Ishikawa (cell line): ENCODE measurements around the gene FCER1G.

Experiments
- CEBPB ChIP-seq: IDR thresholded peaks from 2 replicates; pipeline ENCODE4 v1.6.1; 2012
- CREB1 ChIP-seq: IDR thresholded peaks from 2 replicates; pipeline ENCODE4 v1.6.1; 2012; ENCODE audit warnings: low read depth
- EGR1 ChIP-seq: IDR thresholded peaks from 2 replicates; pipeline ENCODE4 v1.6.1; 2012
- EP300 ChIP-seq: IDR thresholded peaks from 2 replicates; pipeline ENCODE4 v1.6.1; 2012; ENCODE audit warnings: borderline replicate concordance
- FOXM1 ChIP-seq: IDR thresholded peaks from 2 replicates; pipeline ENCODE4 v1.6.1; 2012; ENCODE audit warnings: low read depth, borderline replicate concordance
- NFIC ChIP-seq: IDR thresholded peaks from 2 replicates; pipeline ENCODE4 v1.6.1; 2012
- RAD21 ChIP-seq: IDR thresholded peaks from 2 replicates; pipeline ENCODE4 v1.6.1; 2012; ENCODE audit warnings: low read depth
- REST ChIP-seq: IDR thresholded peaks from 2 replicates; pipeline ENCODE4 v1.6.1; 2012; ENCODE audit warnings: low read depth, mild to moderate bottlenecking
- TAF1 ChIP-seq: IDR thresholded peaks from 2 replicates; pipeline ENCODE4 v1.6.1; 2012; ENCODE audit warnings: low read depth, mild to moderate bottlenecking
- TCF12 ChIP-seq: IDR thresholded peaks from 2 replicates; pipeline ENCODE4 v1.6.1; 2012; ENCODE audit warnings: low read depth
- TEAD4 ChIP-seq: IDR thresholded peaks from 2 replicates; pipeline ENCODE4 v1.6.1; 2012
- USF1 ChIP-seq: IDR thresholded peaks from 2 replicates; pipeline ENCODE4 v1.6.1; 2012
- YY1 ChIP-seq: IDR thresholded peaks from 2 replicates; pipeline ENCODE4 v1.6.1; 2012; ENCODE audit warnings: low read depth
- ZBTB7A ChIP-seq: IDR thresholded peaks from 2 replicates; pipeline ENCODE4 v1.6.1; 2012; ENCODE audit warnings: low read depth
- TF ChIP-seq, protein P1 (sequence below): IDR thresholded peaks from 2 replicates; pipeline ENCODE4 v1.6.1; 2012

The FCER1G gene

DNA sequence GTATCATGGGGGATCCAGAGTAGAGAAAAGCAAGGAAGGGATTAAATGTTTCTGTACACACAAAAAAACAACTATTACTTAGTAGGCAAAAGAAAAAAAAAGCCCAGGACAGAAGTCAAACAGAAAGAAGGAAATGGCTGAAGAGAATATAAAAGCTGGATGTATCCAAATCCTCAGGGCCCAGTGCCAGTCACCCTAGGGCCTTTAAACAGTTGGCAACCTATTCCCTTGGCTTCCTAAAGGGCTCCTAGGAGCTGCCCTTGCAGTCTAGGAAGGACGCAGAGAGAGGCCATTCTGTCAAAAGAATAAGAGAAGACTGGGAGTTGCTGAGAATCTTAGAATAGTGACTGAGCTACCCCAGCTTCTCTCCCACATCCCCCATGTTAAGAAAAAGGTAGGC lies 42.7 kb upstream of the FCER1G start:
- no peak for TF ChIP-seq USF1
- TF ChIP-seq TEAD4: no peak
- TF ChIP-seq, protein P1, sequence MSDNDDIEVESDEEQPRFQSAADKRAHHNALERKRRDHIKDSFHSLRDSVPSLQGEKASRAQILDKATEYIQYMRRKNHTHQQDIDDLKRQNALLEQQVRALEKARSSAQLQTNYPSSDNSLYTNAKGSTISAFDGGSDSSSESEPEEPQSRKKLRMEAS: no peak
- no peak for TF ChIP-seq EP300
- no peak for TF ChIP-seq NFIC
- TF ChIP-seq YY1: no peak
- no peak for TF ChIP-seq REST
- no peak for TF ChIP-seq TCF12
- no peak for TF ChIP-seq FOXM1

DNA sequence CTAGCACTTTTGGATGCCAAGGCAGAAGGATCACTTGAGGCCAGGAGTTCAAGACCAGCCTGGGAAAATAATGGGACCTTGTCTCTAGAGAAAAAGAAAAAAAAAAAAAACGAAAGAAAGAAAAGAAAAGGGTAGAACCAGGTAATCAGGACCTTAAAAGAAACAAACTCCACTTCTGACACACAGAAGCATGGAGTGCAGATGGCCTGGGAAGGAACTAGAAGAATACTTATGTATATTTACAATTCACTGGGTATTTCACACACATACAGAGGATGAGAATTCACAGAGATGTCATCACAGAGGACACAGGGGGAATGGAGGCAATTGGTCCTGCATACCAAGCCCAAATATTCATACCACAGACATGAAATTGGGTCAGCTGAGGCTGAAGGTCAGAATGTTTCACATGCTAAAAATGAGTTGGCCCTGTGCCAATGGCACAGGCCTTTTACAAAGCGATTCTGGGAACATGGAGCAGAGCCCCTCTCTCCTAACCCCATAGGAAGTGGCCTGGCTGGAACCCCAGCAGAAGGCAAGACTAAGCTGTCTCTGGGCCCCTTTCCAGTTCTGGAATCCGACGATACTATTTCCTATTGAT lies 42.2 kb upstream of the FCER1G start:
- TF ChIP-seq RAD21 (no peak), NFIC (peak; percentile 61; the same call in 1 of the 2 replicates)

DNA sequence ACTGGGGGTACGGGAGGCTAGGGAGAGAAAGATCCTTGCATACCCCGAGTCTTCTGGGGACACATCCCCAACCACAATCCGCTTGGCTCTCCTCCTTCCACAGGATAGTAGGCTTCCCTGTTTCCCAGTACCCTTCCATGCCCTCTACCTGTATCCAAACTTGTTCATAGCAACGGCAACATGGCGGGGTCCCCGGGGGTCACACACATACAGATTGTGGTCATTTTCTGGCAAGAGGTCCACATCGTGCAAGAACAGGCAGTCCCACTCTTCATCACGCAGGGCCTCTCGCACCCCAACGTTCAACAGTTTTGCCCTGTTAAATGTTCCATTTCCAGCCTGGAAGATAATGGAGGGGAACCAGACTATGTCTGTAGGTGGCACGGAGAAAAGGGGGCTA lies 41.4 kb upstream of the FCER1G start:
- TF ChIP-seq TEAD4: no peak
- no peak for TF ChIP-seq TAF1
- no peak for TF ChIP-seq CEBPB
- TF ChIP-seq RAD21: no peak
- TF ChIP-seq FOXM1: no peak
- TF ChIP-seq, protein P1: no peak
- TF ChIP-seq TCF12: no peak
- no peak for TF ChIP-seq REST
- no peak for TF ChIP-seq NFIC
- TF ChIP-seq YY1: no peak
- TF ChIP-seq EP300: no peak
- TF ChIP-seq ZBTB7A: no peak
- TF ChIP-seq CREB1: no peak

- TF ChIP-seq TAF1 (no peak), FOXM1 (no peak), TEAD4 (no peak), TCF12 (no peak), EP300 (no peak), YY1 (no peak), CREB1 (no peak), CEBPB (no peak)
Observed at GRCh38 chr1:161174911-161175310, 40.2 kb upstream of the FCER1G start.

- TF ChIP-seq TAF1: no peak
- no peak for TF ChIP-seq TEAD4
- TF ChIP-seq, protein P1: no peak
- TF ChIP-seq CEBPB: no peak
- TF ChIP-seq REST: no peak
- TF ChIP-seq FOXM1: no peak
- no peak for TF ChIP-seq USF1
- TF ChIP-seq CREB1: no peak
- no peak for TF ChIP-seq TCF12
- TF ChIP-seq EGR1: no peak
- no peak for TF ChIP-seq RAD21
- no peak for TF ChIP-seq NFIC
- no peak for TF ChIP-seq EP300
- TF ChIP-seq ZBTB7A: no peak
- no peak for TF ChIP-seq YY1
Observed at GRCh38 chr1:161175771-161176453, 39.2 kb upstream of the FCER1G start.
